Measurements from ENCODE around the gene CTSW.
A peak's percentile ranks its signal among the peaks of the same experiment; 100 is the strongest.

CTSW gene

GRCh38 chr11:65917434-65918210 lies 38.0 kb downstream of the CTSW start:
- Histone ChIP-seq H3K4me3 (IDR thresholded peaks at IDR 0.05; ENCODE audit: insufficient read depth, low read depth, low read length) (no peak overlapping the region), H2AFZ (ENCODE audit: low read depth) (no peak overlapping the region), H3K27me3 (ENCODE audit: insufficient read depth, low read depth) (no peaks in the 10 kb centered on the region), H3K27ac (no peak overlapping the region), H3K36me3 (ENCODE audit: insufficient read depth) (no peaks in the 10 kb centered on the region), H4K20me1 (ENCODE audit: insufficient read depth) (no peaks in the 10 kb centered on the region), H3K4me1 (ENCODE audit: low read depth, poor library complexity, severe bottlenecking) (peaks cover 27% of the 10 kb centered on the region), H3K9ac (peak overlapping the region; percentile 82; the same call in 1 of the 2 replicates), H3K4me2 (peak overlapping the region; percentile 85), H3K79me2 (ENCODE audit: insufficient read depth, low read depth) (peaks cover 13% of the 10 kb centered on the region; the same call in 1 of the 2 replicates)
- no peak for TF ChIP-seq CTCF (conservative IDR thresholded peaks at IDR 0.05; ENCODE audit: low read depth, low read length)

GRCh38 chr11:65918211-65919140 lies 38.8 kb downstream of the CTSW start, which contains the start of gene C11orf68:
Gene C11orf68 (minus strand): TSS chr11:65919062. CDS start chr11:65919031, 31 bp downstream.
- H4K20me1 ChIP-seq (ENCODE audit: insufficient read depth), result no peaks in the 10 kb centered on the region
- H3K27ac ChIP-seq, result peak within 1 kb of the TSS; percentile 56
- TF ChIP-seq CTCF (conservative IDR thresholded peaks at IDR 0.05; ENCODE audit: low read depth, low read length), result no peak
- peak within 1 kb of the TSS; percentile 82 for H3K9ac ChIP-seq
- peaks cover 18% of the 10 kb centered on the region for H3K4me1 ChIP-seq (ENCODE audit: low read depth, poor library complexity, severe bottlenecking)
- H3K36me3 ChIP-seq (ENCODE audit: insufficient read depth), result no peaks in the 10 kb centered on the region
- peaks cover 13% of the 10 kb centered on the region; the same call in 1 of the 2 replicates for H3K79me2 ChIP-seq (ENCODE audit: insufficient read depth, low read depth)
- H3K27me3 ChIP-seq (ENCODE audit: insufficient read depth, low read depth), result no peaks in the 10 kb centered on the region
- peak within 1 kb of the TSS; percentile 64 for H2AFZ ChIP-seq (ENCODE audit: low read depth)
- peak within 1 kb of the TSS; percentile 96 for H3K4me2 ChIP-seq
- H3K4me3 ChIP-seq (IDR thresholded peaks at IDR 0.05; ENCODE audit: insufficient read depth, low read depth, low read length), result no peak within 1 kb of the TSS

DNA sequence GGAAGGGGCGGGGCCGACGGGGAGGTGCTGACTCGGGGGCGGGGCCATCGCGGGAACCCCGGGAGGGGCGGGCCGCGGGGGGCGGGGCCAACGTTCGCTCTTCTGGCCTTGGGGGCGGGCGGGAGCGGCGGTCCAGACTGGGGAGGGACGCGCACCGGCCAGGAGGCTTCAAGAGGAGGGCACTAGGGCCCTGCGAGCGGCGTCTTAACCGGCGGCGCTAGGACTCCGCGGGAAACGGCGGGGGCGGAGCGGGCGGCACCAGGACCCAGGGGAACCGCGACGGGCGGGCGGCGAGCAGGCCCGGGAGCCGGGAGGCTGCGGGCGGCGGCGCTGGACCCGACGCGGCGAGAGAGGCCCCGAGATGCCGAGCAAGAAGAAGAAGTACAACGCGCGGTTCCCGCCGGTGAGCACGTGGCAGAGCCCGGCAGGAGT lies 39.5 kb downstream of the CTSW start, which contains the start of gene DRAP1:
Gene DRAP1 (plus strand): TSS at position 286 of the 432 bp plus-strand sequence. CDS start 76 bp downstream, at position 362.
- Histone ChIP-seq H3K4me3 (IDR thresholded peaks at IDR 0.05; ENCODE audit: insufficient read depth, low read depth, low read length) (no peak within 1 kb of the TSS), H3K9ac (peak within 1 kb of the TSS; percentile 82), H2AFZ (ENCODE audit: low read depth) (peak within 1 kb of the TSS; percentile 64), H3K4me1 (ENCODE audit: low read depth, poor library complexity, severe bottlenecking) (peaks cover 14% of the 10 kb centered on the region), H4K20me1 (ENCODE audit: insufficient read depth) (no peaks in the 10 kb centered on the region), H3K79me2 (ENCODE audit: insufficient read depth, low read depth) (peaks cover 13% of the 10 kb centered on the region; the same call in 1 of the 2 replicates), H3K27ac (peak within 1 kb of the TSS; percentile 56), H3K27me3 (ENCODE audit: insufficient read depth, low read depth) (no peaks in the 10 kb centered on the region), H3K36me3 (ENCODE audit: insufficient read depth) (no peaks in the 10 kb centered on the region), H3K4me2 (peak within 1 kb of the TSS; percentile 96)
- no peak for TF ChIP-seq CTCF (conservative IDR thresholded peaks at IDR 0.05; ENCODE audit: low read depth, low read length)

- no peaks in the 10 kb centered on the region for H3K27me3 ChIP-seq (ENCODE audit: insufficient read depth, low read depth)
- no peak for TF ChIP-seq CTCF (conservative IDR thresholded peaks at IDR 0.05; ENCODE audit: low read depth, low read length)
- H4K20me1 ChIP-seq (ENCODE audit: insufficient read depth), result no peaks in the 10 kb centered on the region
- H3K27ac ChIP-seq, result no peak overlapping the region
- peaks cover 14% of the 10 kb centered on the region for H3K4me1 ChIP-seq (ENCODE audit: low read depth, poor library complexity, severe bottlenecking)
- peak overlapping the region; percentile 44 for H3K9ac ChIP-seq
- peaks cover 13% of the 10 kb centered on the region; the same call in 1 of the 2 replicates for H3K79me2 ChIP-seq (ENCODE audit: insufficient read depth, low read depth)
- peak overlapping the region; percentile 96 for H3K4me2 ChIP-seq
- H3K4me3 ChIP-seq (IDR thresholded peaks at IDR 0.05; ENCODE audit: insufficient read depth, low read depth, low read length), result no peak overlapping the region
- no peaks in the 10 kb centered on the region for H3K36me3 ChIP-seq (ENCODE audit: insufficient read depth)
- peak overlapping the region; percentile 64 for H2AFZ ChIP-seq (ENCODE audit: low read depth)
These were observed 40.1 kb downstream of the CTSW start for GRCh38 chr11:65919573-65920371.
